Activated B cell treated with CpG ODN at 0.5 μM for 24 hours (primary cell): ENCODE data around the gene ETFB. TPM values are rescaled to one million over a fixed set of nuclear protein-coding genes. Genes with fewer than 3 reads are reported as not detected.

Experiments
- ATAC-seq: fragments of 200-7000 bp; cut with Tn5 transposase; one replicate; pipeline ENCODE4 v1.10.0; 2021; ENCODE audit warnings: low read depth, mild to moderate bottlenecking, moderate library complexity
- CTCF ChIA-PET: fragments of 350-600 bp; sonication (Branson Sonifier 250); formaldehyde crosslinking; loops from one replicate; lab custom pipeline; 2021; ENCODE audit warnings: antibody characterized with exemption; lab: Charles Lee
- POLR2A ChIA-PET: fragments of 350-600 bp; sonication (Branson Sonifier 250); formaldehyde crosslinking; loops from one replicate; lab custom pipeline; 2021; ENCODE audit warnings: antibody characterized with exemption; lab: Charles Lee
- DNase-seq: peaks from one replicate; pipeline ENCODE4 v3.0.0; 2022
- H3K27ac Mint-ChIP-seq: one replicate; pipeline ENCODE4 v1.8.0; 2020; ENCODE audit warnings: mixed read lengths
- H3K27me3 Mint-ChIP-seq: one replicate; pipeline ENCODE4 v1.8.0; 2021; ENCODE audit warnings: mixed read lengths
- H3K36me3 Mint-ChIP-seq: one replicate; pipeline ENCODE4 v1.8.0; 2021; ENCODE audit warnings: low read depth, mixed read lengths
- H3K4me1 Mint-ChIP-seq: one replicate; pipeline ENCODE4 v1.8.0; 2021; ENCODE audit warnings: mixed read lengths
- H3K4me3 Mint-ChIP-seq: one replicate; pipeline ENCODE4 v1.8.0; 2020; ENCODE audit warnings: mild to moderate bottlenecking, mixed read lengths
- H3K9me3 Mint-ChIP-seq: one replicate; pipeline ENCODE4 v1.8.0; 2020; ENCODE audit warnings: mixed read lengths
- intact Hi-C: fragments of 100-400 bp; cut with micrococcal nuclease; formaldehyde crosslinking; loops from one replicate; pipeline ENCODE4 v1.15.1; 2024
- total RNA-seq: library from RNA; stranded (reverse); gene quantifications from 2 replicates; pipeline ENCODE4 v1.2.3, GENCODE V29; 2022
- TF ChIP-seq, protein P1 (sequence below): fragments of 200-600 bp; IDR thresholded peaks from one replicate; pipeline ENCODE4 v1.8.0; 2022; ENCODE audit warnings: antibody characterized with exemption, mild to moderate bottlenecking

The ETFB gene
- total RNA-seq, 1 donor from 2014 or later = 43.8 TPM

DNA sequence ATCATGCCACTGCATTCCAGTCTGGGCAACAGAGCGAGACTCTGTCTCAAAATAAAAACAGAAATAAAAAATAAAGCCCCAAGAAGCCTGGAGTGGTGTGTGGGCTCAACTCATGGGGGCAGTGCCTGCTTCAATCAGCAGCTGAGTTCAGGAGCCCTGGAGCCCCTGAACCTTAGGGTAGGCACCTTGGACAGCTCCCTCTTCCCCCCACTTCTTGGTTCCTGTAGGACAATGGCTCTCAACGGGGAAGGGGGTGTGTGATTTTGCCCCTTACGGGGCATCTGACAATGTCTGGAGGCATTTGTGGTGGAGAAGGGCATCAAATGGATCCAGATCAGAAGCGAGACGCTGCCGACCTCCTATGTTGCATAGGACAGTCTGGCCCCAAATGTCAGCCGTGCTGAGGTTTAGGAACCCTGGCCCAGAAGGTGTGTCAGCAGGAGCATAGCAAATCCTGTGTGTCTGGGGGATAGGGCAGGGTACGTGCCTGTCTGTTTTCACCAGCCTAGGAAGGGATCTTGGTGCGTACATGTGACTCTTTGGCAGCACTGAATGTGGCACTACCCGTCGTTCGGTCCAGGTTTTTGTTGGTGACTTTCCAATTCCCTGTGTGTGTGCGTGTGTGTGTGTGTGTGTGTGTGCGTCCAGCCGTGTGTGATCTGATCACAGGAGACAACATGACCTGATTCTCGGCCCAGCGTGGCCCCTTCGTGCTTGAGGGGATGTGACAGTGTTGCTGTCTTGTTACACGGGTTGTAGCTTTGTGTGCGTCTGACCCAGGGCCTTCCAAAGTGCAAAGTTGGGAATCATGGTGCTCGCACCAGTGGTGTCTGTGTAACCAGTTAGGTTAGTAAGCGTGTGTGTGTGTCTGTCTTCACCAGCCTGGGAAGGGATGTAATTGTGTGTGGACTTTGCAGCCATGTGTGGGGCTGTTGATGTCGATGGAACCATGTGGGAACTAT is 47.2 kb downstream of the ETFB start:
- DNase-seq (no peak), ATAC-seq (no peak)
- Mint-ChIP-seq H3K4me3 (no peak overlapping the region), H3K27me3 (peaks cover 31% of the 10 kb centered on the region), H3K36me3 (no peaks in the 10 kb centered on the region), H3K4me1 (peaks cover under 1% of the 10 kb centered on the region), H3K27ac (no peak overlapping the region), H3K9me3 (peaks cover 4% of the 10 kb centered on the region)
- intact Hi-C loops = no loop called here
- TF ChIP-seq, protein P1, sequence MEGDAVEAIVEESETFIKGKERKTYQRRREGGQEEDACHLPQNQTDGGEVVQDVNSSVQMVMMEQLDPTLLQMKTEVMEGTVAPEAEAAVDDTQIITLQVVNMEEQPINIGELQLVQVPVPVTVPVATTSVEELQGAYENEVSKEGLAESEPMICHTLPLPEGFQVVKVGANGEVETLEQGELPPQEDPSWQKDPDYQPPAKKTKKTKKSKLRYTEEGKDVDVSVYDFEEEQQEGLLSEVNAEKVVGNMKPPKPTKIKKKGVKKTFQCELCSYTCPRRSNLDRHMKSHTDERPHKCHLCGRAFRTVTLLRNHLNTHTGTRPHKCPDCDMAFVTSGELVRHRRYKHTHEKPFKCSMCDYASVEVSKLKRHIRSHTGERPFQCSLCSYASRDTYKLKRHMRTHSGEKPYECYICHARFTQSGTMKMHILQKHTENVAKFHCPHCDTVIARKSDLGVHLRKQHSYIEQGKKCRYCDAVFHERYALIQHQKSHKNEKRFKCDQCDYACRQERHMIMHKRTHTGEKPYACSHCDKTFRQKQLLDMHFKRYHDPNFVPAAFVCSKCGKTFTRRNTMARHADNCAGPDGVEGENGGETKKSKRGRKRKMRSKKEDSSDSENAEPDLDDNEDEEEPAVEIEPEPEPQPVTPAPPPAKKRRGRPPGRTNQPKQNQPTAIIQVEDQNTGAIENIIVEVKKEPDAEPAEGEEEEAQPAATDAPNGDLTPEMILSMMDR = no peak
- POLR2A ChIA-PET = no interaction called here
- CTCF ChIA-PET = no interaction called here

GRCh38 chr19:51317968-51318367 is 48.2 kb downstream of the ETFB start:
- Mint-ChIP-seq H3K27me3 (peaks cover 29% of the 10 kb centered on the region), H3K36me3 (no peaks in the 10 kb centered on the region), H3K4me3 (no peak overlapping the region), H3K9me3 (peaks cover 4% of the 10 kb centered on the region), H3K4me1 (peaks cover 3% of the 10 kb centered on the region), H3K27ac (no peak overlapping the region)
- no peak for ATAC-seq
- TF ChIP-seq, protein P1 = no peak
- DNase-seq = no peak
- intact Hi-C loops = no loop called here
- CTCF ChIA-PET = no interaction called here
- POLR2A ChIA-PET = no interaction called here

DNA sequence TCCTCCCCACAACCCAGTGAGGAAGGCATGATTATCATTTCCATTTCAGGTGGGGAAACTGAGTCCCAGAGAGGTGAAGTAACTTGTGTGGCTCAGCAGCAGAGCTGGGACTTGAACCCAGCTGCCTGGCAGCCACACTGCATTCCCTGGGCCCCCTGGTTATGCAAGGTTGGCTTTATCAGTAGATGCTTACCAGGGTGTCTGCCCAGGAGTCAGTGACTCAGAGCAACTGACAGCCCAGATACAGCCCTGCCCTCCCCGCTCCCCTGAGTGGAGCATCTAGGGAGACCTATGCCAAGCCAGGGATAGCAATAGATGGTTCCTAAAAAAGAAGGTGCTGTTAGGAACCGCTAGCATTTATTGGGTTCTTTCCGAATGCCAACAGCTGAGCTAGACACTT is 48.8 kb downstream of the ETFB start:
- no peak overlapping the region for H3K27ac Mint-ChIP-seq
- H3K4me3 Mint-ChIP-seq = no peak overlapping the region
- peaks cover 25% of the 10 kb centered on the region for H3K27me3 Mint-ChIP-seq
- peaks cover 4% of the 10 kb centered on the region for H3K9me3 Mint-ChIP-seq
- peaks cover 3% of the 10 kb centered on the region for H3K4me1 Mint-ChIP-seq
- ChIA-PET POLR2A (no interaction called here), CTCF (no interaction called here)
- H3K36me3 Mint-ChIP-seq = no peaks in the 10 kb centered on the region
- intact Hi-C loops = no loop called here
- TF ChIP-seq, protein P1 = no peak
- ATAC-seq = no peak
- DNase-seq = no peak

GRCh38 chr19:51316688-51317087 is 49.5 kb downstream of the ETFB start:
- TF ChIP-seq, protein P1 = no peak
- ChIA-PET CTCF (no interaction called here), POLR2A (interaction anchor here (0.7 kb wide), 1 partner anchor 259 kb away, joined by 5 read pairs; no protein-coding TSS in a partner anchor)
- H3K9me3 Mint-ChIP-seq = peaks cover 4% of the 10 kb centered on the region
- no peak overlapping the region for H3K27ac Mint-ChIP-seq
- H3K4me3 Mint-ChIP-seq = no peak overlapping the region
- ATAC-seq = no peak
- DNase-seq = no peak
- no peaks in the 10 kb centered on the region for H3K36me3 Mint-ChIP-seq
- H3K4me1 Mint-ChIP-seq = peaks cover 5% of the 10 kb centered on the region
- H3K27me3 Mint-ChIP-seq = peaks cover 29% of the 10 kb centered on the region
- intact Hi-C loops = no loop called here
